ENCODE data around the gene KIF3B.
"Not testable (repeated sequence)": the region's sequence is repeated elsewhere in the genome, so short reads cannot be mapped to it uniquely, and the experiment has no call there.

The KIF3B gene

DNA sequence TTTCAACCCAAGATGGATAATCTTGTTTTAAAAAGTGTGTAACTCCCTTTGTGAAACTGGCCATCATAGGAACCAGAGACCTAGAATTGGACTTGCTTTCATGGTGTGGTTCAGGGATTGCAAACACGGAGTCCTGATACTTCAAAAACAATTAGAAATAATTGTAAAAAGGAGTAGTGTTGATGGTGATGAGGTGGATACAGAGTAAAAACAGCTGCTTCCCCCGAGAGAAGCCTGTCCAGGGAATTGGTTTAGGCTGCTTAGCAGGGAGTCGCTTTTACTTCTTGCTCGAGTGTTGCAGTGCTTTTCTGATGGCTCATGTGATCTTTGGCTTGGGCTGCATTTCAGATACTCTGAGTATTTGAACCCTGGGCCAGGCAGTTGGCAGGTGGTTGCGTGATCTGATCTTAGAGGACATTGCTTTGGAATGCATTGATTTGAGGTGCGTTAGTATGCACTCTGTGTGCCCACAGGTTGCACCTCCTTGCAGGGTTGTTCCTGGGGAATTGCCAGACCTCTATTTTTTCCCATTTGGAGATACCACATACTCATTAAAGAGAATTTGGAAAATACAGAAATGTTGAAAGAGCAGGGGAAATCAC lies 19.5 kb downstream of the KIF3B start:
- no peak for DNase-seq

DNA sequence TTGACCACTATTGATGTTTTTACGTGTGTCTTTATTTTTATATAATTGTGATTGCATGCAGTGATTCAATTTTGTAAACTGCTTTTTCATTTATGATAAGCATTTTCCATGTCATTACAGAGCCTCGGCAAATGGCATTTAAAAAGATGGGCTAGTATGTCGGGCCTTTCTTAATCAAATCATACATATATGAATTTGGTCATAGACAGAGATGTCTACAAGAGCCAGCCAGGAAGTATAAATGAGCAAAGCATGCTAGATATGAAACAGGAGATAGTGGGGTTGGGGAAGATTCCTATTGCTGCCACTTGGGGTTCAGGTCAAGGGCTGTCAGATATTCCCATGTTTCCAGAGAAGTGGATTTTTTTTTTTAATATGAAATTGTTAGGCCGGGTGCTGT lies 20.0 kb downstream of the KIF3B start:
- DNase-seq, result no peak

DNA sequence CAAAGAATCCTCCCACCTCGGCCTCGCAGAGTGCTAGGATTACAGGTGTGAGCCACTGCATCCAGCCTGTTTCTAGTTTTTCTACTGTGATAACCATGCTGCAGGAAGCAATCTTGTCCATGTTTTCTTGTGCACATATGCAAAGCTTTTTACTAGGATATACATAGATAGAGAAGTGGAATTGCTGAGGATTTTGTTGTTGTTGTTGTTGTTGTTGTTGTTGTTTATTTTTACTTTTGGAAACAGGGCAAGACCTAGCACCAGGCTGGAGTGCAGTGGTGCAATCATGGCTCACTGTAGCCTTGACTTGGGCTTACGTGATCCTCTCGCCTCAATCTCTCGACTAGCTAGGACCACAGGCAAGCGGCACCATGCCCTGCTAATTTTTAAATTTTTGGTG lies 23.2 kb downstream of the KIF3B start:
- no peak for DNase-seq

DNA sequence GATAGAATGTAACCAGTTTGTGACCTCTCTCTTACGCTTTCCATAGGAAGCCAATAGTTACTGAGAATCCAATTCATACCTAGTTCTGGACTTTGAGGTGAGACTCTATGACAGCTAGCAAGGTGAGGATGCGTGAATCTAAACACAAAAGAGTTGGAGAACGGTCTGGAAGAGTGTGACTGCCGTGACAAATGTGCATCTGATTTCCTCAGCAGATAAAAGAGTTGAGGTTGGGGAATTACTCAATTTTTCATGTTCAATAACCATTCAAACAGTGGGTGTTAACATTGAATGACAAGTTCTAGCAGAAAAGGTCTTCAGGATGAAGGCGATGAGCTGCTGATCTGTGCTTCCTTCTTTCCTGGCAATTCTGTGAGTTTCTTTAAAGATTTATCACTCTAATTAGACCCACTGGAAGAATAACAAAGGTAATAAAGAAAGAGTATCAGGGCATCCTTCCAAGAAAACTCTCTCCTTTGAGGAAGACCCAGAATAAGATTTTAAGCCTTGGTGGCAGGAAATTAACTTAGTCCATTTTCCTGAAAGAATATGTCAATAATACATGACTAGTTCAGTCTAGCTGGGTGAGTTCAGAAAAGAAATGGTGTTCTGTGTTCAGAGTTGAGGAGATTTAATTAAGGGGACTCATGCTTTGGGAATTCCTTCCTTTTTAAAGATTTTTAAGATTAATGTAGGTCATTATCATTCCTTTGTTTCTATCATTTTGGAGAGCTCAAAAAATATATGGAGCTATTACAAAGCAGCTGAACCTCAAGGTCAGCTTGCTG lies 24.5 kb downstream of the KIF3B start:
- DNase-seq, result no peak

DNA sequence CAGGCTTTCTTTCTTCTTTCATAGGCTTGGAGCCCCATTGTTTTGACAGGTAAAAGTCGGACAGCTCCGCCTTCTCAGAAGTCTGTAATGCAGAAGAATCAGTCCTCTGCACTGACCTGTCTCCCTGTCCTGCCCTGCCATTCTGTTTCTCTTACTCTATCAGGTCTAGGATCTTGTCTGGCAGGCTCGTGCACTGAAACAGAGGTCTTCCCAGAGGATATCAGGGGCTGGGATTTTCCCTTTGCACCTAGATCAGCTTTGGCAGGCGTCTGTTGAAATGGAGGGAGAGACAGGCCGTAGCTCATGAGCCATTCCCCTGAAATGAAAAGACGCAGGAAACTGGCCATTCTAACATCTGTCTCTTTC lies 25.0 kb downstream of the KIF3B start:
- DNase-seq, result no peak

DNA sequence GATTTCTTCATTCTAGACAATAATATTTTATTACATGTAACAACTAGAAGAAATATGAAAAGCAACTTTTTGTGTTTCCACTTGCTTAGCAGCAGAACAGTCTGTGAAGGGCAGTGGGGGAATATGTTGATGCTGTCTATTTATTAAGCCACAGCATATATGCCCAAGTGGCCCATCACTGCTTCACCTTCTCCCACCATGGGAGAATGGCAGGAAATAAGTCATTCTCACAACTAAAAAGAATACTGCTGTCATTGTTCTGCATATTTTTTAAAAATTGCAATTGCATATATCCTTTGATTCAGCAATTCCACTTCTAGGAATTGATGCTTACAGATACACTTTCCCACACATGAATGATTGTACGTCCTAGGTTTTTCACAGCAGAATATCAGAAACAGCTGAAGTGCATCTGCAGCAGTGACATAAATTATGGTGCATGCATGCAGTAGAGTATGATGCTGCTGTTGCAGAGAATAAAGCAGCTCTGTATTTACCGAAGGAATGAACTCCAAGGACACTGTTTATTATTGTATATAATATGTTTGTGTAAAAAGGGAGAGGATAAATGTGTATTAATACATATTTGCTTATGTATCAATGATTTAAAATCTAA lies 26.8 kb downstream of the KIF3B start:
- DNase-seq, result no peak

DNA sequence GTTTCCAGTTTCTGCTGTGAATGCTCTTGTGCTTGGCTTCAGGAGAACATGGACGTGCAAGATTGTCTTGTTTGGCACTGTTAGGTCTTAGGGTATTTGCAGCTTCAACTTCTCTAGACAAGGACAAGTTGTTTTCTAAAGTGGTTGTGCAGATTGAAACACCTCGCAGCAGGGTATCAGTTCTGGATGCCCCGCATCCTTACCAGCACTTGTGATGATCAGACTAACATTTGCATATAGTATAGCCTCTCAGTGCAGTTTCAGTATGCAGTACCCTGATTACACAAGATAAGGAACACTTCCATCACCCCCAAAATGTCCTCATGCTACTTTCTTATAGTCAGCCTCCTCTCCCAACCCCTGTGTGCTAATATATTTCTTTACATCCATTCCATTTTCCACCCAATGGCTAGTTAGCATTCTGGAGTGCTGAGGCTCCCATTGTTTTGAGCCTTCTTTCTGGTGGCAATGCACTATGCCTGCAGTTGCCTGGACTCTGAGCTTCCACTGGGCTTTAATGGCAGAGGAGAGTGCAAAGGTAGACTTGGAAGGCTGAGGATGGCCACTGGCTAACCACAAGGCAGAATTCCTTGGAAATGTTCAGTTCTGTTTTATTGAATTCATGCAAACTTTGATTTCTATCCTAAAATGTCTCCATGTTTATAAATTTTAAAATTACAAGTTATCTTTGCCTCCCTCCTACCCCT lies 35.4 kb downstream of the KIF3B start:
- no peak for DNase-seq

DNA sequence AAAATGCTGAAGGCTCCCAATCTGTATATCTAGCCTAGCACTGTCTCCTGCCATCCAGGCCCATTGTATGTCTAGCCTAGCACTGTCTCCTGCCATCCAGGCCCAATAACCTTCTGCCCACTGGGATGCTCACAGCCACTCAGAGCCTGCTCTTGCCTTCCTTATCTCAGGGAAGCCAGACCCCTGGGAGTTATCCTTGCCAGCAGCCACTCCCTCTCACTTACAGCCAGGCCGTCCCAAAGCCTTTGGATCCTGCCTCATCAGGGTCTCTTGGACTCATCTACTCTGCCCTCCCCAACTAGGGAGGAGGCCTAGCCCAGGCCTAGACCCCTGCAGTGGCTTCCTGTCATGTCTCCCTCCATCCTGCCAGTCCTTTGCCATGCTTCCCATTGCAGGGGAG lies 37.3 kb downstream of the KIF3B start:
- DNase-seq, result no peak

DNA sequence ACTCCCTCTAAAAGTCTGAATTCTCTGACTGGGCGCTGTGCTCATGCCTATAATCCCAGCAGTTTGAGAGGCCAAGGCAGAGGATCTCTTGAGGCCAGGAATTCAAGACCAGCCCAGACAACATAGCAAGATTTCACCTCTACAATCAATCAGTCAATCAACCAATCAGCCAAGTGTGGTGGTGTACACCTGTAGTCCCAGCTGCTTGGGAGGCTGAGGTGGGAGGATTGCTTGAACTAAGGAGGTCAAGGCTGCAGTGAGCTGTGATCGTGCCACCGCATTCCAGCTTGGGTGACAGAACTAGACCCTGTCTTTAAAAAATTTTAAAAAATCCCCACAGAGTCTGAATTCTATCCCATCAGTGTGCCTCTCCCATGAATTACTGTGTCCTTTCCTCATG lies 37.9 kb downstream of the KIF3B start:
- DNase-seq, result no peak

DNA sequence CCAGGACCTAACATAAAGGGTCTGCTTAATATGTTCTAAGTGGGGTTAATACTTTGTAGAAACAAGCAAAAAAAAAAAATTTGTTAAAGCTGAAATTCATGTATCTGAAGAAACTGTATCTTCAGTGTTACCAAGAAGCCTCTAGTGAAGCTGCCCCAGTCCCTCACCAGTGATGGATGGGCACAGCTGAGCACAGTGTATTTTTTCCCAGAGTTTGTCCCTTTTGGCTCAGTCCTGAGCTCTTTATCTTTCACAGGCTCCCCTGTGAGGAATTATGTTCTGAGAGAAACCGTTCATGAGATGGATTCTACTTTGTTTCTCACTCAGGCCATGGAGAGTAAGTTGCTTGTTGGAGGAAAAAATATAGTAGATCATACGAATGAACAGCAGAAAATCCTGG lies 38.4 kb downstream of the KIF3B start:
- DNase-seq, result no peak

DNA sequence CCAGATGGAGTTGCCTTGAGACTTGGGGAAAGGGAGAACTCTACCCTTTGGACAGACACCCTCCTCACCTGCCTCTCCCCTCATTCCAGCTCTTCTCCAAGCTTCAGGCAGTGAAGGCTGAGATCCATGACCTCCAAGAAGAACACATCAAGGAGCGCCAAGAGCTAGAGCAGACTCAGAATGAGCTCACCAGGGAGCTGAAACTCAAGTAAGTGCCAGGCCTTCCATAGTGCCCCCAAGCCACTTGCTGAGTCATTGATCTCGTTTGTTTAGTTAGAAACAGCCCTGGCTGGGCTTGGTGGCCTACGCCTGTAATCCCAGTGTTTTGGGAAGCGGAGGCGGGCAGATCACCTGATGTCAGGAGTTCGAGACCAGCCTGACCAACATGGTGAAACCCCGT lies 39.2 kb downstream of the KIF3B start:
- DNase-seq, result no peak

DNA sequence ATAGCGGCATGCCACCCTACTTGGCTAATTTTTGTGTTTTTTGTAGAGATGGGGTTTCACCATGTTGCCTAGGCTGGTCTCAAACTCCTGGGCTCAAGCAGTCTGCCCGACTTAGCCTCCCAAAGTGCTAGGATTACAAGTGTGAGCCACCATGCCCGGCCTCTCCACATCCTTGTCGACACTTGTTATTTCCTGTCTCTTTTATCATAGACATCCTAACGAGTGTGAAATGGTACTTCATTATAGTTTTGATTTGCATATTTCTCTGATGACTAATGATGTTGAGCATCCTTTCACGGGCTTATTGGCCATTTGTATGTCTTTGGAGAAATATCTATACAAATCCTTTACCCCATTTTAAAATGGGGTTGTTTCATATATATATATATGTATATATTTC lies 41.6 kb downstream of the KIF3B start:
- DNase-seq, result no peak

DNA sequence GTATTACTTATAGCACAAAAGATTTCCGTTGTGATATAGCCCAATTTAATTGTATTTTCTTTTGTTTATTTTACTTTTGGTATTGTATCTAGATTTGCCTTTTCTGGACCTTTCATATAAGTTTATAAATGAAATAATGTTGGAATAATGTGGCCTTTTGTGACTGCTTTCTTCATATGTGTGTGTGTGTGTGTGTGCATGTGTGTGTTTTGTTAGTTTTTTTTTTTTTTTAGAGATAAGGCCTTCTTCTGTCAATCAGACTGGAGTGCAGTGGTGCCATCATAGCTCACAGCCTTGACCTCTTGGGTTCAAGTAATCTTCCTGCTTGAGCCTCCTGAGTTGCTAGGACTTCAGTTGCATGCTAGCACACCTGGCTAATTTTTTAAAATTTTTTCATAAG lies 42.9 kb downstream of the KIF3B start:
- no peak for DNase-seq

DNA sequence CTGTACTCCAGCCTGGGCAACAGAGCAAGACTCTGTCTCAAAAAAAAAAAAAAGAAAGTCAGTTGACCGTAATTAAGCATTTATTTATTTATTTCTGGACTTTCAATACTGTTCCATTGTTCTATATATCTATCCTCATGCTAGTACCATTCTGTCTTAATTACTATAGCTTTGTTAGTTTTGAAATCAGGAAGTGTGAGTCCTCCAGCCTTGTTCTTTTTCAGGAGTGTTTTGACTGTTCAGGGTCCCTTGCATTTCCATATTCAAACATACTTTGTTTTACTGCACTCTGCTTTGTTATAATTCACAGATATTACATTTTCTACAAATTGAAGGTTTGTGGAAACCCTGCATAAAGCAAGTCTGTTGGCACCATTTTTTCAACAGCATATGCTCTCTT lies 43.9 kb downstream of the KIF3B start:
- no peak for DNase-seq

DNA sequence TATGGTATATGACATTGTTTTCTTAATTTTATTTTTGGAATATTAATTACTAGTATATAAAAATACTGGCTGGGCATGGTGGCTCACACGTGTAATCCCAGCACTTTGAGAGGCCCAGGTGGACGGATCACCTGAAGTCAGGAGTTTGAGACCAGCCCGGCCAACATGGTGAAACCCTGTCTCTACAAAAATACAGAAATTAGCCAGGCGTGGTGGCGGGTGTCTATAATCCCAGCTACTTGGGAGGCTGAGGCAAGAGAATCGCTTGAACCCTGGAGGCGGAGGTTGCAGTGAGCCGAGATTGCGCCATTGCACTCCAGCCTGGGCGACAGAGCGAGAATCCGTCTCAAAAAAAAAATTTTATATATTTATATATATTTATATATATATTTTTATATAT lies 44.8 kb downstream of the KIF3B start:
- not testable (repeated sequence) for DNase-seq

DNA sequence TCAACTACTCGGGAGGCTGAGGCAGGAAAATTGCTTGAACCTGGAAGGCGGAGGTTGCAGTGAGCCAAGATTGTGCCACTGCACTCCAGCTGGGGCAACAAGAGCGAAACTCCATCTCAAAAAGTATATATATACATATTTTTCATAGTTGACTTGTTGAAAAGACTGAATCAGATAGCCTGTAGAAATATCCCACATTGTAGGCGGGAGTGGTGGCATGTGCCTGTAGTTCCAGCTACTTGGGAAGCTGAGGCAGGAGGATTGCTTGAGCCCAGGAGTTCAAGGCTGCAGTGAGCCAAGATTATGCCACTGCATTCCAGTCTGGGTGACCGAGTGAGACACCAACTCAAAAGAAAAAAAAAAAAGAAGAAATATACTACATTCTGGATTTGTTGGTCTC lies 46.3 kb downstream of the KIF3B start:
- DNase-seq, result not testable (repeated sequence)

DNA sequence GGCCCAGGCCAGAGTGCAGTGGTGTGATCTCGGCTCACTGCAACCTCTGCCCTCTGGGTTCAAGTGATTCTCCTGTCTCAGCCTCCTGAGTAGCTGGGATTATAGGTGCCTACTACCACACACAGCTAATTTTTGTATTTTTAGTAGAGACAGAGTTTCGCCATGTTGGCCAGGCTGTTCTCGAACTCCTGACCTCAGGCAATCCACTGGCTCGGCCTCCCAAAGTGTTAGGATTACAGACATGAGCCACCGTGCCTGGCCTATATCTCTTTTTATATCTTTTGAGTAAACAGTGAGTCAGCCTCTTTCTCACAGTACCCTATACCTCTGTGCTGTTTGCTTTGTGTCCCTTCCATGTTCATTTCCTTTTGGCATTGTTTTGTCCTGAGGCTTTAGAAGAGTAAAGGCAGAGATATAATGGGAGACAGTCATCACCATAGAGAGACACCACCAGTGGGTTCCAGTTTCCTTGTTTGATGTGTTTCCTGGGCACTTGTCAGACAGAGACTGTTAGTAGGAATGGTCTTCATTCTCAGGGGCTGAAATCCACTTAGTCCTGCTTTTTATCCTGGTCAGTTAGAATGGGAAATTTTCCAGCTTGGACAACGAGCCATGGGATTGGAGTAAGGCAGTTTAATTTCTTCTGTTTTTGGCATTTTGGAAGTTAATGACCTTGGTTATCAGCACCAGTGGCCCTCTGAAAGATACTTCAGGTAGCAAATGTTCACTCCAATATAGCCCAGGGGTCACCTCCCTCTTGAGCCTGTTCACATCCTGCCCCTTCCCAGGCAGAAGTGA lies 48.5 kb downstream of the KIF3B start:
- peak; percentile 89 for DNase-seq

DNA sequence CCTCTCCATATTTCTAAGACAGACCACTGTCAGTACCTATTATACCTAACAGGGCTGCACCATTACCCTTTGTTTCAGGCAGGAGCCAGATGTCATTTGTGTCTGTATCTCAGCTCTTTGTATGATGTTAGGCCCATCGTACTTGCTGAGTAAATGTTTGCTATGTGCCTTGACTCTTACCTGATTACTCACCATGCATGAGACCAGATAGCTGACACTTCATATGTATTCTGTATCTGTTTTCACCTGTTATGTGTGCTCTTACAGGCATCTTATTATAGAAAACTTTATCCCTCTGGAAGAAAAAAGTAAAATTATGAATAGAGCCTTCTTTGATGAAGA lies 49.0 kb downstream of the KIF3B start:
- DNase-seq, result peak; percentile 76

DNA sequence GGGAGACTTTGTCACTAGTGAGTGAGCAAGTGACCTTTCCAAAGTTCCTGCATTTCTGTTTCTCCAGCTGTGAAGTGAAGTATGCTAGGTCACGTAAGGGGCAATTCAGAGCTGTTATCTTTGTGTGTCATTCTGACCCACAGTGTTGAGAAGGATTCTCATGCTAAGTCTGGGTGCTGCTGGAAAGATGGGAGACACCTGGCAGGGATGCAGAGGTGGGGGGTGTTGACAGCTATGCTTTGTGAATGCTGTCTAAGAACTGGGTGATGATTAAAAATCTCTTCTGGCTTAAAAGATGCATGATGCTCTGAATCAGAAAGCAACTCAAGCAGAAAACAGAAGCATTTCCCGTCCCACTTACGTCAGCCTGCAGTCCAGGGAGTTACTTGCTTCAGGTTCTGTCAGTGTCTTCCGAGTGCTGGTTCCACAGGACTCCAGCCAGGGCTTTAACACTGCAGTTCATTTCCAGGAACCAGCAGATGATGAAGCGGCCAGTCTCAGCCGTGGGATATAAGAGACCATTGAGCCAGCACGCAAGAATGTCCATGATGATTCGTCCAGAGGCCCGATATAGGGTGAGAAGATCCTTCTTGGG lies 49.7 kb downstream of the KIF3B start:
- no peak for DNase-seq

DNA sequence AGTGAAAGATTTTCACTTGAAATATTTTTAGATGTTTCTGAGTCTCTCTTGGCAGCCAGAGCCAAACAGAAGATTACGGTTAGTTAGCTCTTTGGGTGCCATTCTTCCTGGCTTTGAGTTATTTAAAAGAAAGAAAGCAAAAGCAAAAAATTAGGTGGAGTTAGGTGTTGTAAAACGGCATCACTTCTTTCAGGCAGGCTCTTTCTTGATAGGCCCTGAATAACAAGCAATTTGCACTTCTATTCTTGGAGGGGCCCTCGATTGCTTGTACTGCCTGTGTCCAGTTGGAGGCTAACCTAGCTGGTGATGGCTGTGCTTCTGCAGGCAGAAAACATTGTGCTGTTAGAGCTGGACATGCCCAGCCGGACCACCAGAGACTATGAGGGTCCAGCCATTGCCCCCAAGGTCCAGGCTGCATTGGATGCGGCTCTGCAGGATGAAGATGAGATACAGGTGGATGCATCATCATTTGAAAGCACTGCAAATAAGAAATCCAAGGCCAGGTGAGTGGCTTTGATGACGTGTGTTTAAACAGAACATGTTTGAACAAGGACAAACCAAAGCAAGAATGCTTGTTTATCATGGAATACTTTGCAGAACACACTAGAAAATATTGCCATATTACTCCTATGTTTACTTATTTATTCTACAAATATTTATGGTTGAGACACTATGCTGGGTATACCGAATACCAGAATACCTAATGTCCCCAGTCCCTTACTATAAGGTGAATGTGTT lies 52.5 kb downstream of the KIF3B start:
- DNase-seq, result peak; percentile 26

DNA sequence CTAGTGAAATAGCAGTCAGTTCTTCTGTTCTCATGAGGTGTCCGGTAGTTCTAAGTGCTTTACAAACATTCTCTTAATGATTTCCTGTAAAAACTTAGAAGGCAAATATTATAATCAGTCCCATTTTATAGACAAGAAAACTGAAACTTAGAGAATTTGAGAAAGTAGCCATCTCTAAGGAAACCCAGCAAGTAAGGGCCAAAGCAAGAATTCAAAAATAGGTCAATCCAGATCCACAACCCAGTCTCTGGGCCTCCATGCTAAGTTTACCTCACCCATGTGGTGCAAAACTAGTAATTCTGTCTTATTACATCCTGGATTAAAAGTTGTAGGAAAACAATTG lies 53.1 kb downstream of the KIF3B start:
- no peak for DNase-seq

DNA sequence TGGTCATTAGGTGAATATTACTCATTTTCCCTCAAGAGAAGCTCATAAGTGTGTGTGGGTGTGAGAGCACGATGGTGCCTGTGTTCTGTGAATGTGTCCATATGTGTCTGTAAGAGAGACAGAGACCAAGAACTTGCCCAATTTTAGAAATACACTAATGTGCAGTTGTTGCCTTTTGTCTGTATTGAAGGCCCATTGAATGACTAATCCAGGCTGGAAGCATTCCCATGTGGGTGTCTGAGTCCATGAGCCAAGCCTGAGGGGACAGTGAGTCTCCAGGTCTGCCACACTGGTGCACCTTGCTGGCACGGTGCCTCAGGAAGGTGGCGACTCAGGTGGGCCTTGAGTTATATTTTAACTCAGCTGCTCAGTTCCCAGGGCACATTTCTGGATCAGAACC lies 55.2 kb downstream of the KIF3B start:
- DNase-seq, result no peak
